Neuronal stem cell (in vitro differentiated cells): ENCODE results near the gene ST8SIA1.

Source experiments
- DNase-seq: peaks from one replicate; pipeline ENCODE4 v3.0.0-alpha.2; 2013; ENCODE audit warnings: low spot score
- H2AFZ ChIP-seq: one replicate; pipeline ENCODE4 v1.6.1; 2013; ENCODE audit warnings: mild to moderate bottlenecking, low read length, inconsistent platforms
- H2AK5ac ChIP-seq: 2 replicates; pipeline ENCODE4 v1.6.1; 2013; ENCODE audit warnings: low read depth, mild to moderate bottlenecking, inconsistent platforms, low read length, moderate library complexity, mixed read lengths
- H2BK120ac ChIP-seq: 2 replicates; pipeline ENCODE4 v1.6.1; 2013; ENCODE audit warnings: low read depth, mild to moderate bottlenecking, inconsistent platforms, low read length, moderate library complexity, mixed read lengths
- H2BK12ac ChIP-seq: one replicate; pipeline ENCODE4 v1.6.1; 2013; ENCODE audit warnings: low read length, inconsistent platforms
- H2BK15ac ChIP-seq: 2 replicates; pipeline ENCODE4 v1.6.1; 2013; ENCODE audit warnings: mild to moderate bottlenecking, low read length, inconsistent platforms, mixed read lengths
- H2BK5ac ChIP-seq: one replicate; pipeline ENCODE4 v1.6.1; 2013; ENCODE audit warnings: inconsistent platforms, mild to moderate bottlenecking, low read length, moderate library complexity
- H3K14ac ChIP-seq: one replicate; pipeline ENCODE4 v1.6.1; 2013; ENCODE audit warnings: low read length, inconsistent platforms
- H3K18ac ChIP-seq: 2 replicates; pipeline ENCODE4 v1.6.1; 2013; ENCODE audit warnings: low read length, inconsistent platforms
- H3K23ac ChIP-seq: 2 replicates; pipeline ENCODE4 v1.6.1; 2013; ENCODE audit warnings: low read depth, mild to moderate bottlenecking, mixed read lengths, low read length, inconsistent platforms; ENCODE audit not compliant: poor library complexity
- H3K27ac ChIP-seq: replicated peaks from 3 replicates; pipeline ENCODE4 v1.5.1; 2013; ENCODE audit warnings: low read length, inconsistent platforms
- H3K27me3 ChIP-seq, 3 experiments: 2 replicates each; pipeline ENCODE4 v1.6.1; 2013; ENCODE audit warnings: low read length in 3 of 3, mild to moderate bottlenecking in 2 of 3, inconsistent platforms in 1 of 3, low read depth in 1 of 3, mixed read lengths in 1 of 3, moderate library complexity in 1 of 3; ENCODE audit not compliant: control insufficient read depth in 3 of 3, insufficient read depth in 3 of 3
- H3K36me3 ChIP-seq, 2 donors: replicated peaks in 1 of 2; 2 replicates each; pipeline ENCODE4 v1.6.1; 2013; ENCODE audit warnings: low read length in 2 of 2; ENCODE audit not compliant: control insufficient read depth in 2 of 2, insufficient read depth in 2 of 2
- H3K4ac ChIP-seq: 2 replicates; pipeline ENCODE4 v1.6.1; 2013; ENCODE audit warnings: inconsistent platforms, mild to moderate bottlenecking, low read length, moderate library complexity
- H3K4me1 ChIP-seq, 2 donors: 1 replicate in 1 of 2; 2 replicates in 1 of 2; pipeline ENCODE4 v1.6.1; 2013; ENCODE audit warnings: low read length in 2 of 2, low read depth in 1 of 2; ENCODE audit not compliant: control insufficient read depth in 2 of 2, insufficient read depth in 1 of 2
- H3K4me2 ChIP-seq: one replicate; pipeline ENCODE4 v1.6.1; 2013; ENCODE audit warnings: mild to moderate bottlenecking, low read length, inconsistent platforms; ENCODE audit not compliant: insufficient read depth, poor library complexity, severe bottlenecking
- H3K4me3 ChIP-seq, 2 donors: 2 replicates each; pipeline ENCODE4 v1.5.1; 2013; ENCODE audit warnings: low read length in 2 of 2, mild to moderate bottlenecking in 2 of 2, inconsistent platforms in 1 of 2, moderate library complexity in 1 of 2
- H3K79me1 ChIP-seq: one replicate; pipeline ENCODE4 v1.6.1; 2013; ENCODE audit warnings: low read depth, mild to moderate bottlenecking, inconsistent platforms, low read length, moderate library complexity
- H3K9ac ChIP-seq: one replicate; pipeline ENCODE4 v1.6.1; 2013; ENCODE audit warnings: mild to moderate bottlenecking, low read depth, low read length, inconsistent platforms; ENCODE audit not compliant: poor library complexity
- H3K9me3 ChIP-seq, 2 donors: replicated peaks in 1 of 2; 2 replicates each; pipeline versions ENCODE3 to v1.6.1; 2013; ENCODE audit warnings: low read length in 2 of 2, mild to moderate bottlenecking in 2 of 2, inconsistent platforms in 1 of 2, low read depth in 1 of 2, mixed read lengths in 1 of 2, moderate library complexity in 1 of 2; ENCODE audit not compliant: control insufficient read depth in 2 of 2, insufficient read depth in 1 of 2
- H4K8ac ChIP-seq: one replicate; pipeline ENCODE4 v1.6.1; 2013; ENCODE audit warnings: low read depth, mild to moderate bottlenecking, inconsistent platforms, low read length, moderate library complexity
- H4K91ac ChIP-seq: one replicate; pipeline ENCODE4 v1.6.1; 2013; ENCODE audit warnings: low read length, low read depth, mild to moderate bottlenecking, inconsistent platforms; ENCODE audit not compliant: poor library complexity
- WGBS, 2 donors: extraction: QIAGEN DNeasy Blood & Tissue Kit; methylation state at CpG; one replicate each; pipeline ENCODE4 v1.1.7; 2013; ENCODE audit warnings: missing lambda C conversion rate in 2 of 2, mixed read lengths in 1 of 2; ENCODE audit not compliant: insufficient read length in 2 of 2, insufficient replicate concordance in 1 of 2; ENCODE audit errors: extremely low coverage in 2 of 2; 5-methylcytosine and 5-hydroxymethylcytosine counted together

The ST8SIA1 gene

GRCh38 chr12:22332202-22332601 is 2.3 kb downstream of the ST8SIA1 start:
- Histone ChIP-seq H3K4me2 (no peak overlapping the region), H3K36me3 (peaks cover 0 to 35% of the 10 kb centered on the region in 2 donors), H3K14ac (no peak overlapping the region), H3K27me3 (peaks cover 0 to 18% (median 2%) of the 10 kb centered on the region in 3 experiments), H3K23ac (no peak overlapping the region), H3K9ac (no peak overlapping the region), H2BK120ac (no peak overlapping the region), H3K79me1 (no peaks in the 10 kb centered on the region), H3K4ac (no peak overlapping the region), H2BK5ac (no peak overlapping the region), H3K4me3 (peak overlapping the region in 1 of 2 donors; percentile 88), H3K9me3 (peaks cover 0 to 3% of the 10 kb centered on the region in 2 donors), H4K91ac (no peak overlapping the region), H3K27ac (no peak overlapping the region), H2BK15ac (no peak overlapping the region), H3K18ac (no peak overlapping the region), H2AFZ (no peak overlapping the region), H4K8ac (no peak overlapping the region), H2AK5ac (no peak overlapping the region), H3K4me1 (peaks cover 4 to 18% of the 10 kb centered on the region in 2 donors), H2BK12ac (no peak overlapping the region)
- no peak for DNase-seq

- Histone ChIP-seq H3K23ac (no peak overlapping the region), H2BK5ac (no peak overlapping the region), H3K27me3 (peaks cover 0 to 18% (median 2%) of the 10 kb centered on the region in 3 experiments)
Measured at GRCh38 chr12:22329621-22330020, 4.9 kb downstream of the ST8SIA1 start.

GRCh38 chr12:22325218-22325617 is 9.3 kb downstream of the ST8SIA1 start:
- Histone ChIP-seq H2BK5ac (no peak overlapping the region), H3K27me3 (no peaks in the 10 kb centered on the region), H2BK12ac (no peak overlapping the region), H3K23ac (no peak overlapping the region), H3K9me3 (peaks cover 0 to 4% of the 10 kb centered on the region in 2 donors), H4K91ac (no peak overlapping the region), H3K4ac (no peak overlapping the region), H3K4me3 (no peak overlapping the region), H2AFZ (no peak overlapping the region), H3K27ac (no peak overlapping the region), H3K4me1 (peaks cover 5 to 6% of the 10 kb centered on the region in 2 donors), H2BK120ac (no peak overlapping the region), H3K36me3 (peaks cover 0 to 42% of the 10 kb centered on the region in 2 donors), H2BK15ac (no peak overlapping the region), H3K14ac (no peak overlapping the region), H3K4me2 (no peak overlapping the region), H3K9ac (no peak overlapping the region), H4K8ac (no peak overlapping the region), H2AK5ac (no peak overlapping the region), H3K18ac (no peak overlapping the region), H3K79me1 (no peaks in the 10 kb centered on the region)
- WGBS, 2 donors = no CpG with 5 or more reads among the region's 4 CpGs
- DNase-seq = no peak

More at GRCh38 chr12:22329621-22330020, 4.9 kb downstream of the ST8SIA1 start:
- peaks cover 4 to 18% of the 10 kb centered on the region in 2 donors for H3K4me1 ChIP-seq
- H3K4me3 ChIP-seq = no peak overlapping the region
- H2BK120ac ChIP-seq = no peak overlapping the region
- H3K79me1 ChIP-seq = no peaks in the 10 kb centered on the region
- no peak overlapping the region for H4K91ac ChIP-seq
- no peak overlapping the region for H2BK12ac ChIP-seq
- no CpG with 5 or more reads among the region's 4 CpGs for WGBS, 2 donors
- H3K18ac ChIP-seq = no peak overlapping the region
- H3K36me3 ChIP-seq = peaks cover 0 to 50% of the 10 kb centered on the region in 2 donors
- H2AFZ ChIP-seq = no peak overlapping the region
- H4K8ac ChIP-seq = no peak overlapping the region
- H3K4ac ChIP-seq = no peak overlapping the region
- H3K4me2 ChIP-seq = no peak overlapping the region
- H2AK5ac ChIP-seq = no peak overlapping the region
- no peak for DNase-seq
- H3K27ac ChIP-seq = no peak overlapping the region
- H3K9me3 ChIP-seq = no peaks in the 10 kb centered on the region
- H3K14ac ChIP-seq = no peak overlapping the region
- H3K9ac ChIP-seq = no peak overlapping the region
- H2BK15ac ChIP-seq = no peak overlapping the region

GRCh38 chr12:22322091-22322490 is 12.4 kb downstream of the ST8SIA1 start:
- Histone ChIP-seq H3K4me1 (peaks cover 5 to 6% of the 10 kb centered on the region in 2 donors), H3K18ac (no peak overlapping the region), H3K23ac (no peak overlapping the region), H3K14ac (no peak overlapping the region), H4K8ac (no peak overlapping the region), H2BK120ac (no peak overlapping the region), H2BK15ac (no peak overlapping the region), H3K9ac (no peak overlapping the region), H3K79me1 (no peaks in the 10 kb centered on the region), H3K9me3 (peaks cover 0 to 4% of the 10 kb centered on the region in 2 donors), H3K4ac (no peak overlapping the region), H3K27ac (no peak overlapping the region), H2AFZ (no peak overlapping the region), H3K4me2 (no peak overlapping the region), H2BK5ac (no peak overlapping the region), H4K91ac (no peak overlapping the region), H3K27me3 (no peaks in the 10 kb centered on the region), H3K36me3 (peaks cover 0 to 25% of the 10 kb centered on the region in 2 donors), H2AK5ac (no peak overlapping the region), H3K4me3 (no peak overlapping the region), H2BK12ac (no peak overlapping the region)
- no CpG with 5 or more reads among the region's 6 CpGs for WGBS, 2 donors
- DNase-seq = no peak
